ENCODE results near the gene SHB.

SHB gene

DNA sequence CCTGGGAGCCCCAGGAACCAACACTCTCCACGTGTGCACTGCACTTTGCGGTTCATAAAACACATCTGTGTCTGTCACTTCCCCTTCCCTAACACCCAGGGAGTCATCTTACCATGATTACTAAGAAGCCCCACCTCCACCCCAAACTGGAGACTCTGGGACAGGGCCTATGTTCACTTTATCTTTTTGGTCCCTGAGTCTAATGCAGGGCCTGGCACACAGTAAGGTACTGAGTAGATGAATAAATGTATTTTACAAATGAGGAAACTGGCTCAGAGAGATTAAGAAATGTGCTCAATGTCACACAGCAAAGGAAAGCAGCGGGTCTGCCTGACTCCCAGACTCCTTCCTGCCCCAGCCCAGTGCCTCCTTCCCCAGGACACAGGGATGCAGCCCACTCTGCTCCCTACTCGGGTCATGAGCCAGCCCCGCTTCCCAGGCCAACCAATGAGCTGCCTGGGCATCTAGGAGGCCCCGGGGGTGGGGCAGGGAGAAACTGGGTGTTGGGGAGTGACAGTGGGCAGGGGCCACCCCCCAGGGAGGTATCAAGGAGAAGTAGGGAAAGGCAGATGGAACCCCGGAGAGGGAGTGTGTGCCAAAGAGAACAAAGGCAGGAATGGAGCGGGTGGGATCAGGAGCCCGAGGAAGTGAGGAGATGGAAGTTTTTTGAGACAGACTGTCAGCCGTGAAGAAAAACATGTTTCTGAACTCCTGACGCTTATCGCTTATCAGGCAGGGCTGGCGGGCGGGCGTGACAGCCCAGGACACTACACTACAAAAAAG is 30.5 kb downstream of the SHB start:
- Histone ChIP-seq H3K9me3 (no peaks in the 10 kb centered on the region), H3K4me1 (peaks cover 18% of the 10 kb centered on the region), H3K4me3 (no peak overlapping the region), H3K27me3 (ENCODE audit: low read depth) (no peaks in the 10 kb centered on the region), H3K36me3 (replicated peaks) (peaks cover 4% of the 10 kb centered on the region; the same call in 1 of the 2 replicates)
- no peak for DNase-seq (ENCODE audit: low spot score in 2 of 2)
- in situ Hi-C loops (cut with MboI; ENCODE audit: low sequenced_read_pairs): no loop called here

DNA sequence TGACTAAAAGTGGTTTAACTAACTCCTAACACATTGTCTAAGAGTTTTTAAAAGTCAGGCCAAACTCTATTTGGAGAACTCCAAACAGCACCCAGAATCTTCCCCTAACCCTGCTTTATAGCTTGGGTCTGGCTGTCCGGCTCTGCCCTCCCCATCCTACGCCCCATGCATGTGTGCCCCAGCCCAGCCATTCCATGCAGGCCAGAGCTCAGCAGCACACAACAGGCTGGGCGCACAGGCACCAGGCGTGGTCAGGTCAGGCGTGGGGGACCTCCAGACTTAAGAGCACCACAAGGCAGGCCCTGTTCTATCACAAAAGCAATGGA is 31.1 kb downstream of the SHB start:
- no peak for DNase-seq (ENCODE audit: low spot score in 2 of 2)
- in situ Hi-C loops (cut with MboI; ENCODE audit: low sequenced_read_pairs): no loop called here
- Histone ChIP-seq H3K4me1 (peaks cover 18% of the 10 kb centered on the region), H3K27me3 (ENCODE audit: low read depth) (no peaks in the 10 kb centered on the region), H3K4me3 (no peak overlapping the region), H3K9me3 (no peaks in the 10 kb centered on the region), H3K36me3 (replicated peaks) (peaks cover 4% of the 10 kb centered on the region; the same call in 1 of the 2 replicates)

DNA sequence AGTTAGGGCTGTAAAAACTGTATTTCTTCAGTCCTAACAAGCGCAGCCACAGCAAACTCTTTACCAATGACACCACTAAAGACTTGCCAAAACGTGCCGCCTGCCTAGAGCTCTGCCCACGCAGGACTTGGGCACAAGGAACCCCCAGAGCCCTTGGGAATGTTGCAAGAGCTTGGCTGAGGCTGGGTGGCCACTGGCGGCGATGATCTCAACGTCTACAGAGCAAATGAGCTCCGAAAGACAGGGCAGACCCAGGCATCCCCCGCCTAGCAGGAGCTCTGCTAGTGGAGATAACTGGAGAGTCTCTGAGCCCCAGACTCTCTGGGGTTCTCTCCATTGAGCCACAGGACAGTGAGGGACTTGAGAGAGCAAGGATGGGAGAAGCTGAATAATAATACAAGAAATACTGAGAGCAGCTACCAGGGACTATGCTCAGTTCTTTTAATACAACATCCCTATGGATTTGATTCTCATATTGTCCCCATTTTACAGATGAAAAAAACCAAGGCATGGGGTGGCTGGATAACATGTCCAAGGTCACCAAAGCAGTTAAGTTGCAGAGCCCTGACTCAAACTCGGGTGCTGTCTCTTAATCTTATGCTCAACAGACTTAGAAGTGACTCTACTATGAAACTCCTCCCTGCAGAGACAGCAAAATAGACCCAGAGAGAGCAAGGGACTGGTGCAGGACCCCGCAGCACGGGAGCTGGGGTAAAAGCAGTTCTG is 32.5 kb downstream of the SHB start:
- H3K27me3 ChIP-seq (ENCODE audit: low read depth): no peaks in the 10 kb centered on the region
- in situ Hi-C loops (cut with MboI; ENCODE audit: low sequenced_read_pairs): no loop called here
- peaks cover 24% of the 10 kb centered on the region for H3K4me1 ChIP-seq
- no peak overlapping the region for H3K4me3 ChIP-seq
- H3K9me3 ChIP-seq: no peaks in the 10 kb centered on the region
- peaks cover 4% of the 10 kb centered on the region; the same call in 1 of the 2 replicates for H3K36me3 ChIP-seq (replicated peaks)
- DNase-seq (ENCODE audit: low spot score in 2 of 2): no peak

- no peak overlapping the region for H3K4me3 ChIP-seq
- in situ Hi-C loops (cut with MboI; ENCODE audit: low sequenced_read_pairs): no loop called here
- peaks cover 26% of the 10 kb centered on the region for H3K4me1 ChIP-seq
- H3K27me3 ChIP-seq (ENCODE audit: low read depth): no peaks in the 10 kb centered on the region
- peaks cover 4% of the 10 kb centered on the region; the same call in 1 of the 2 replicates for H3K36me3 ChIP-seq (replicated peaks)
- DNase-seq (ENCODE audit: low spot score in 2 of 2): no peak
- H3K9me3 ChIP-seq: no peaks in the 10 kb centered on the region
These were observed 33.2 kb downstream of the SHB start for GRCh38 chr9:38035873-38036272.

GRCh38 chr9:38033941-38034340 is 35.1 kb downstream of the SHB start:
- Histone ChIP-seq H3K27me3 (ENCODE audit: low read depth) (no peaks in the 10 kb centered on the region), H3K36me3 (replicated peaks) (no peaks in the 10 kb centered on the region), H3K4me3 (no peak overlapping the region), H3K4me1 (peaks cover 14% of the 10 kb centered on the region), H3K9me3 (no peaks in the 10 kb centered on the region)
- DNase-seq (ENCODE audit: low spot score in 2 of 2): no peak
- in situ Hi-C loops (cut with MboI; ENCODE audit: low sequenced_read_pairs): no loop called here

DNA sequence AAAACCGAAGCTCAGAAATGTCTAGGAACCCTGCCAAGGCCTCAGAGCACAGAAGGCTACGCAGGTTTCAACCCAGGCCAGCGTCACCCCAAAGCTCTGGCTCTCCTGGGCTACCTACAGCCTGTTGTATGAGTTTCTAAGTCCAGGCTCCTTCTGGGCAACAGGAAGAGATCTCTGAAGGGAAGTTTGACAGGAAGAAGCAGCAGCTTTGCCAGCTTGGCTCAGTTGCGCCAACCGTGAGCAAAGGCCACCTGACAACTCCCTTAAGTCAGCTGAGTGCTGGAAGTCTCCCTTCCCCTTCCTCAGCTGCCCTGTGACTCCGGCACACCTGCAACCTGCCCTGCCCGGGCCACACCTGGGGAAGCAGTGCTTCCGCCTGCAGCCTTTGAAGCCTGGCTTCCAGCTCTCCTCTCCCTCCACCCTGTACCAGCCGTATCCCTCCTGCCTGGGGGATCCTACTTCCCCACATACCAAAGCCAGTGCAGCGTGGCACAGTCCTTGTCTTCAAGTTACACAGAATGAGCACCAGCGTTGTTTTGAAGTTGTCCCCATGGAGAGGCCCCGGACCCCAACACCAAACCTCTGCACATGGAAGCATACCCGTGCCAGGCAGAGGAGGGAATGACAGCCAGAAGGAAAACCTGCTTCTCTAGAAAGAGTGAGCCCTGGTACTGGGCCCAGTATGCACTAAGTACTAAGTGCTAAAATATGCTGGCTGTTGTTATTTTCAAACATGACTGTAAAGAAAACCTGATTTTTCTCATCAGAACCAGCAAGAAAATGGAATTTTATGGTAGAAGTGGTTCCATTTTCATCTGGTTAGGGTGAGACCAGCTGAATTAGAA is 36.5 kb downstream of the SHB start:
- H3K4me3 ChIP-seq: no peak overlapping the region
- H3K9me3 ChIP-seq: no peaks in the 10 kb centered on the region
- no peaks in the 10 kb centered on the region for H3K27me3 ChIP-seq (ENCODE audit: low read depth)
- DNase-seq (ENCODE audit: low spot score in 2 of 2): no peak
- in situ Hi-C loops (cut with MboI; ENCODE audit: low sequenced_read_pairs): no loop called here
- H3K4me1 ChIP-seq: peaks cover 9% of the 10 kb centered on the region
- H3K36me3 ChIP-seq (replicated peaks): no peaks in the 10 kb centered on the region

GRCh38 chr9:38031594-38031993 is 37.4 kb downstream of the SHB start:
- Histone ChIP-seq H3K27me3 (ENCODE audit: low read depth) (no peaks in the 10 kb centered on the region), H3K4me3 (no peak overlapping the region), H3K36me3 (replicated peaks) (no peaks in the 10 kb centered on the region), H3K9me3 (no peaks in the 10 kb centered on the region), H3K4me1 (peaks cover 9% of the 10 kb centered on the region)
- no peak for DNase-seq (ENCODE audit: low spot score in 2 of 2)
- in situ Hi-C loops (cut with MboI; ENCODE audit: low sequenced_read_pairs): no loop called here

DNA sequence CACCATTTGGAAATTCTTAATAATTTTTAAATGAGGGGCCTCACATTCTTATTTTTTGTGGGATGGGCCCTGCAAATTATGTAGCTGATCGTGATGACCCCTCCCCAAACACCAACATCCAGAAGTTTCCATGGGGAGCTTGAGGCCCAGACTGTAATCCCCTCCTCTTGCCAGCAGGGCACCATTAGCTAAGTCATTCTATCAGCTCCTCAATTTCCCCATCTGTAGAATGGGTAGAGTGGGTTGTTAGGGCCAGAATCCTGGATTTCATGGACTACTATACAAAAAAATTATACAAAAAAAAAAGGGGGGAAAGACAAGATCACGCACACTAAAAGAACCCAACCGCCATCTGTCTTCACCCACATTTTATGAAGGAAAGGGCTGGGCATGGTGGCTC is 38.4 kb downstream of the SHB start:
- no peak for DNase-seq (ENCODE audit: low spot score in 2 of 2)
- H3K27me3 ChIP-seq (ENCODE audit: low read depth): no peaks in the 10 kb centered on the region
- no peaks in the 10 kb centered on the region for H3K9me3 ChIP-seq
- no peak overlapping the region for H3K4me3 ChIP-seq
- peaks cover 11% of the 10 kb centered on the region for H3K4me1 ChIP-seq
- no peaks in the 10 kb centered on the region for H3K36me3 ChIP-seq (replicated peaks)
- in situ Hi-C loops (cut with MboI; ENCODE audit: low sequenced_read_pairs): no loop called here

DNA sequence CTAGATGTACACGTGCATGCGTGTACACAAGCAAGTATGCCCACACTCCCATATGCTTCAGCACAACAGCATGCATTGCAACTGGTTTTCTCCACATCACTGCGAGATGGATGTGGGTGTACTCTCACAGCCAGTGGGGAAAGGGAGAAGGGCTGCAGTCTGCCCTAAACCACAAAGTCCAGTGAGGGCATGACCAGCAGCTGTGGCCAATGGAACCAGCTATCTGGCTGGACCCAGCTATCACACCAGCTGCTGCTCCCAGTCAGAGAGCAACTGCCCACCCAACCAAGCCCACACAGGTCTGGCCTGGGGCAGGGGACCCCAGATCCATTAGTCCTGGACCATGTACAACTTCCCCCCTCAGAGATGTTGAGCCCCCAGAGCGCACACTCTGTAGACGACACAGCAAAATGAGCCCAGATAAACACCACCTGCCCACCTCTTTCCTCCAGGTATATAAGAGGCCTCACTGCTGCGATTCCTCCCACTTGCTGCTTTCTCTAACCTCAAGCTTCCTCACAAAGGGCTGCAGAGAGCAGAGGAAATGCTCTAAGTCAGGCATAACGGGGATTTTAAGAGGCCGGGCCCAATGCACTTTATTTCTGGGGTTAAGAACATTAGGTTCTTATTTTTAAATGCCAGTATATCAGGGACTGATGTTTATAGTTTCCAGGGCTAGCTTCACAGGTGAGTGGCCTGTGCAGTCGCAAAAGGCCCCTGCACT is 39.0 kb downstream of the SHB start:
- Histone ChIP-seq H3K4me1 (peaks cover 11% of the 10 kb centered on the region), H3K9me3 (no peaks in the 10 kb centered on the region), H3K4me3 (no peak overlapping the region), H3K27me3 (ENCODE audit: low read depth) (no peaks in the 10 kb centered on the region), H3K36me3 (replicated peaks) (no peaks in the 10 kb centered on the region)
- no peak for DNase-seq (ENCODE audit: low spot score in 2 of 2)
- in situ Hi-C loops (cut with MboI; ENCODE audit: low sequenced_read_pairs): loop anchor here (5.0 kb wide), 1 partner anchor 32 kb away; no protein-coding TSS in a partner anchor

GRCh38 chr9:38027714-38028113 is 41.3 kb downstream of the SHB start:
- in situ Hi-C loops (cut with MboI; ENCODE audit: low sequenced_read_pairs): loop anchor here (5.0 kb wide), 1 partner anchor 35 kb away; no protein-coding TSS in a partner anchor
- H3K9me3 ChIP-seq: no peaks in the 10 kb centered on the region
- DNase-seq (ENCODE audit: low spot score in 2 of 2): no peak
- H3K4me3 ChIP-seq: no peak overlapping the region
- H3K4me1 ChIP-seq: peaks cover 27% of the 10 kb centered on the region
- no peaks in the 10 kb centered on the region for H3K27me3 ChIP-seq (ENCODE audit: low read depth)
- H3K36me3 ChIP-seq (replicated peaks): no peaks in the 10 kb centered on the region

- H3K4me1 ChIP-seq: peaks cover 26% of the 10 kb centered on the region
- H3K36me3 ChIP-seq (replicated peaks): no peaks in the 10 kb centered on the region
- no peaks in the 10 kb centered on the region for H3K27me3 ChIP-seq (ENCODE audit: low read depth)
- in situ Hi-C loops (cut with MboI; ENCODE audit: low sequenced_read_pairs): loop anchor here (5.0 kb wide), 1 partner anchor 35 kb away; no protein-coding TSS in a partner anchor
- DNase-seq (ENCODE audit: low spot score in 2 of 2): no peak
- no peaks in the 10 kb centered on the region for H3K9me3 ChIP-seq
- no peak overlapping the region for H3K4me3 ChIP-seq
These were observed 42.0 kb downstream of the SHB start for GRCh38 chr9:38026840-38027527.

- in situ Hi-C loops (cut with MboI; ENCODE audit: low sequenced_read_pairs): loop anchor here (5.0 kb wide), 1 partner anchor 36 kb away; no protein-coding TSS in a partner anchor
- H3K4me3 ChIP-seq: no peak overlapping the region
- H3K27me3 ChIP-seq (ENCODE audit: low read depth): no peaks in the 10 kb centered on the region
- H3K4me1 ChIP-seq: peaks cover 19% of the 10 kb centered on the region
- no peaks in the 10 kb centered on the region for H3K36me3 ChIP-seq (replicated peaks)
- DNase-seq (ENCODE audit: low spot score in 2 of 2): no peak
- H3K9me3 ChIP-seq: no peaks in the 10 kb centered on the region
These were observed 42.8 kb downstream of the SHB start for GRCh38 chr9:38026021-38026809.
